Measurements from ENCODE around the gene CLIC4.

DNA sequence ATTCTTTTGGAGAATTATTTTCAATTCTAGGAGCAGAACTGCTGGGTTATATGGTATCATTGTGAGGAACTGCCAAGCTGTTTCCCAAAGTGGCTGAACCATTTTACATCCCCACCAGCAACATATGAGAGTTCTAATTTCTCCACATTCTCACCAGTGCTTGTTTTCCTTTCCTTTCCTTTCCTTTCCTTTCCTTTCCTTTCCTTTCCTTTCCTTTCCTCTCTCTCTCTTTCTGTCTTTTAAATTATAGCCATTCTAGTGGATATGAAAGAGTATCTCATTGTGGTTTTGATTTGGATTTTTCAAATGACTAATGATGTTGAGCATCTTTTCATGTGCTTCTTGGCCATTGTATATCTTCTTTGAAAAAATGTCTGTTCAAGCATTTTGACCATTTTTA, 139.5 kb downstream of the CLIC4 start:
- TF ChIP-seq POLR2A (IDR thresholded peaks at IDR 0.05), result no peak
- TF ChIP-seq, protein P1, sequence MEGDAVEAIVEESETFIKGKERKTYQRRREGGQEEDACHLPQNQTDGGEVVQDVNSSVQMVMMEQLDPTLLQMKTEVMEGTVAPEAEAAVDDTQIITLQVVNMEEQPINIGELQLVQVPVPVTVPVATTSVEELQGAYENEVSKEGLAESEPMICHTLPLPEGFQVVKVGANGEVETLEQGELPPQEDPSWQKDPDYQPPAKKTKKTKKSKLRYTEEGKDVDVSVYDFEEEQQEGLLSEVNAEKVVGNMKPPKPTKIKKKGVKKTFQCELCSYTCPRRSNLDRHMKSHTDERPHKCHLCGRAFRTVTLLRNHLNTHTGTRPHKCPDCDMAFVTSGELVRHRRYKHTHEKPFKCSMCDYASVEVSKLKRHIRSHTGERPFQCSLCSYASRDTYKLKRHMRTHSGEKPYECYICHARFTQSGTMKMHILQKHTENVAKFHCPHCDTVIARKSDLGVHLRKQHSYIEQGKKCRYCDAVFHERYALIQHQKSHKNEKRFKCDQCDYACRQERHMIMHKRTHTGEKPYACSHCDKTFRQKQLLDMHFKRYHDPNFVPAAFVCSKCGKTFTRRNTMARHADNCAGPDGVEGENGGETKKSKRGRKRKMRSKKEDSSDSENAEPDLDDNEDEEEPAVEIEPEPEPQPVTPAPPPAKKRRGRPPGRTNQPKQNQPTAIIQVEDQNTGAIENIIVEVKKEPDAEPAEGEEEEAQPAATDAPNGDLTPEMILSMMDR (IDR thresholded peaks at IDR 0.05), result no peak
